NT2/D1 (cell line): ENCODE data around the gene SH3RF1.

ENCODE experiments used
- YY1 ChIP-seq: IDR thresholded peaks from 2 replicates; pipeline ENCODE4 v1.6.1; 2011; ENCODE audit not compliant: insufficient read length, insufficient read depth
- ZNF274 ChIP-seq: IDR thresholded peaks from 2 replicates; pipeline ENCODE4 v1.6.1; 2011; ENCODE audit warnings: mild to moderate bottlenecking, low read depth, low read length

- no peak for TF ChIP-seq YY1
- no peak for TF ChIP-seq ZNF274
Observed at GRCh38 chr4:169241464-169241863, 29.3 kb downstream of the SH3RF1 start.
